Activated CD8-positive, alpha-beta memory T cell treated with anti-CD3 and anti-CD28 coated beads, Interleukin-2, amount 50 U/mL, for 1 hour (primary cell): ENCODE measurements around the gene MRPL16.
"Not testable (repeated sequence)": the region's sequence is repeated elsewhere in the genome, so short reads cannot be mapped to it uniquely, and the experiment has no call there.

Experiments used
- DNase-seq: peaks from one replicate; pipeline ENCODE4 v3.0.0-alpha.2; 2020; ENCODE audit errors: extremely low read depth

The MRPL16 gene

DNA sequence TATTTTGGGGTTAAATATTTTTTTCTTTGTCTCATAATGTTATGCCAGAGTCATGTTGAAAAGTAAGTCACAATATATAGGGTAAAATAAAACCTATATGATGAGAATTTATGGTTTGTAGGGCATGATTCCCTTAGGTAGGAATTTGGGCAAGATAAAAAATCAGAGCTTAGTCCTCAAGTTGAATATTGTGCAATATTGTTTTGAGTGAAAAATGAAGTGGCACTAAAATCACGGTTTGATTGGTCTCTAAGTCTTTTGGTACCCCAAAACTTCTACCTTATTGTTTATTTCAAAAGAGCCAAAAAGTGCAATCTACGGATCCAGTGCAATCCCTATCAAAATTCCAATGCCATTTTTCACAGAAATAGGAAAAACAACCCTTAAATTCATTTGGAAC is 1.6 kb upstream of the MRPL16 start:
- DNase-seq = no peak

GRCh38 chr11:59810911-59811259 is 307 bp upstream of the MRPL16 start:
- DNase-seq = no peak

GRCh38 chr11:59807047-59807610 is 3.4 kb downstream of the MRPL16 start:
- DNase-seq = no peak

GRCh38 chr11:59804061-59804460 is 6.5 kb downstream of the MRPL16 start:
- DNase-seq = no peak

GRCh38 chr11:59802639-59803176 is 7.9 kb downstream of the MRPL16 start:
- peak; percentile 10 for DNase-seq

DNA sequence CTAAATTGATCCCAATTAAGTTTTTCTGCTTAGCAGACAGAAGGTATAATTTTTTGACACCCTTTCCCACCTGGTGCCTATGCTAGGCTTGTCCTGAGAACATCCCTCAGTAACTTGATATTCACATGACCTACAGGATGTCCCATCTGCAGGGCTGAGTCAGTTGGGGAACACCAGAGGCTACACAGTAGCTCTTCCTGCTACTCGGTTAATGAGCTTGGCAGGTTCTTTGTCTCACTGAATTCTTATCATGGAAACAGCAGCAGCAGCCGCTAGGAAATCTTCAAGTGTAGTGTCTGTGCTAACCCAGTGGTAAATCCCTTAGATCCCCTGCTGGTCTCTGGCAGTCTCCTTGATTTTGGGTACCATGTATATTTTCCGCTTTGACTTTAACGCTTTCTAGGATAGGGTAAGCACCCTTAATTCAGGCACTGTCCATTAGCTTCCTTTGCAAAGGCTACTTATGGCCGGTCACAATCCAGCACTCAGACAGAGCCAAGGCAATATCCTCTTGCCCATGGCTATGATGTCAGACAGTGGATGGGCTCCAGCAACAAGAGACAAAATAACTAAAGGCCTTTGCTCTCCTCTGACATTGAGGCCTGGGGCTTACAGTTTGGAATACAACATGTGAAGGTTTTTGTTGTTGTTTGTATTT is 8.5 kb downstream of the MRPL16 start:
- DNase-seq = no peak

DNA sequence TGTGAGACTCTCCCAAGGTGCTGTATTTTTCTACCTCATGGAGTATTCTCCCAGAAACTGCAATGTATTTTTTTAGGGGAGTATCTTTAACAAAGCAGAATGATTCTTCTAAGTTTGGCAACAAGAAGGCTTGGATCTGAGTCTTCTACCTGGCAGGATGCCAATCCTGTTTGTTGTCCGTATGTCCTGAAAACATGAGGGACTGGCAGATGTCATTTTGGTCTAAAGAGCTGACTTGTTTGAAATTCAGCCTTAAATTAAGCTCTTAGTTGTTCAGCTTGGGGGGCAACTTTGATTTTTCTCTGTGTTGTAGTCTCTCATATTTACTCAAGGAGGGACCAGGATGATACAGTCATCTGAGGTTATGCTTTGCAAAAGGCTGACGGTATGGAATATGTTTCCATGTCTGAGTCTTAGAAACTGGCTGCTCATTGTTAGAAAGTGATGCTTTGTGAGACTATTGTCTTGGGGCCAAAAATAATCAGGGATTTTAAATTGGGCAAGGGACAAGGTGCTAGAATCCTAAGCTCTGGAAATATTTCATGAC is 9.3 kb downstream of the MRPL16 start:
- no peak for DNase-seq

DNA sequence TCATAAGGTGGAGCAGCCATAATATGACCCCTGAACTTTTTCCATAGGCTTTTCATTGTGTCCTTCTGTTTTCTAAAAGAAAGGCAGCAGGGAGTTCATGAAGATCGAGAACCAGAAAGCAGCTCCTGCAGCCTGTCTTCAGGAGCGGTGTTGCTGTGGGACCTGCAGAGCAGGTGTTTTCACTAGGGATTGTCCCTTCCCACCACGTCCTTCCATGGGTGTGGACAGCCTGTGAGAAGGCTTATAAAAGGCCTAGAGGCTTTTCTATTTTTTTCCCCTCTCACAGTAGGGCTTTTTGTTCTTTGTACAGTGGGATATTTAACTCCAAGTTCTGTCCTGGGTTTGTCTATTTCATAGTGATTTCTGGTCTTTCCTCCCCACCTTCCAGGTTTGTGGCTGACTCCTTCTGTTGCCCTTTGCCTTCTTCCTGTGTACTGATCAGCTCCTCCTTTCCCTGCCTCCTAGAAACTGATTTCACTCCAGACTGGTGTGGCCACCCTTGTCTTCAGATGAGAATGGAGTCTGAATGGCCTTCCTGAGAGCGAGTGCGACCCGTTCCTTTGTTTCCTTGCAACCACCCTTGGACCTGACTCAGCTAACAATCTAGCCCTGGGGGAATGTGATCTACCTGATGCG is 10.1 kb downstream of the MRPL16 start:
- no peak for DNase-seq

DNA sequence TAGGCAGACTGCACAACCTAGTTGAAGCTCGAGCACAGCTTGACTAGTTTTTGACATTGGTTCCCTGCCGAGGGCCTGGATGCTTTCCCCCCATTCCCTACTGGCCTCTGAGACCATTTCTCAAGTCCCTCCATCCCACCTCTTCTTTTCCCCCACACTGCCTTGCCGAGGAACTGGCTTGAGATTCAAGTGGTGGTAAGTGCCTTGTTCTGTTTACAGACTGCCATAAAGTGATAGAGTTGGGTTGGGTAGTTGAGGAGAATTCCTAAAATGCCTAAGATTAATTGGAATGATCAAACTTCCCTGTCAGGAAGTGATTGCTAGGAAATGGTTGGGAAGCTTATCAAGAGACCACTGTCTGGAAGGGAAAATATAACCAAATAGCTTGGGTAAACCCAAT is 16.2 kb downstream of the MRPL16 start:
- no peak for DNase-seq

GRCh38 chr11:59792507-59792906 is 18.1 kb downstream of the MRPL16 start:
- DNase-seq = no peak

GRCh38 chr11:59791639-59792038 is 18.9 kb downstream of the MRPL16 start:
- no peak for DNase-seq

- no peak for DNase-seq
Measured at GRCh38 chr11:59787816-59788215, 22.8 kb downstream of the MRPL16 start.

- no peak for DNase-seq
Measured at GRCh38 chr11:59787255-59787588, 23.4 kb downstream of the MRPL16 start.

- no peak for DNase-seq
Measured at GRCh38 chr11:59785818-59786217, 24.8 kb downstream of the MRPL16 start.

GRCh38 chr11:59784441-59784840 is 26.1 kb downstream of the MRPL16 start:
- not testable (repeated sequence) for DNase-seq

GRCh38 chr11:59783632-59784090 is 26.9 kb downstream of the MRPL16 start:
- no peak for DNase-seq

- no peak for DNase-seq
Measured at GRCh38 chr11:59782080-59782479, 28.5 kb downstream of the MRPL16 start.

DNA sequence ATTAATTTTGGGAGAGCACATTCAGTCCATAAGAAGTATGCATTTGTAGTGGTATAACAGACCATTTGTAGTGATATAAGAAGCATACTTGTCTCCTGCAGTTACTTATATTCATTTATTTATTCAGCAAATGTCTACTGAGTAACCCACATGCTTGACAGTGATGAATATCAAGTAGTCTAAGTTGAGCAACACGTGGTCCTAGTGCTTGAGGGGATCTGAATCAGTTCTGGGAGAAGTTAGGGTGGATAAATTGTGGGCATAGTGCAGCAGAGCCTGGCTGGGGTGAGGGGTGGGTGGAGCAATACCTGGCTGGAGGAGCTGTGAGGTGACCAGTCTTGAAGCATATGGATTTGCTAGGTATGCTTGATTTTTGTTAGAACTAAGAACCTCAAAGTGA is 31.1 kb downstream of the MRPL16 start:
- DNase-seq = no peak

DNA sequence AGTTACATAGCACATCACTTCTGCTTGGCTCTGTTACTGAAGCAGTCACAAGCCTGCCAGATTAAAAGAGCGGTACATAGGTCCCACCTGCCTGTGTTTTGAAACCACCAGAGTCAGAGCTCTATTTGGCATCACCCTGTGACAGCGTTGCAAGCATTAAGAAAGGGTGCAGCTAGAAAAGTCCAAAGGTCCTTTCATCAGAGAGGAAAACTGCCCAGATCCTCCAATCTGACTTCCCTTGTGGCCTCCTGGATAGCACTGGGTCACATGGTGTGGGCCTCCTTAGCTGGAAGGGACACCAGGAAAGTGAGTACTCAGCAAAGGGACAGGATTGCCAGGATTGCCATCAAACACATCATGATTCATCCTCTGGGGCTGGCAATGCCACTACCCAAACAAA is 32.5 kb downstream of the MRPL16 start:
- DNase-seq = no peak

DNA sequence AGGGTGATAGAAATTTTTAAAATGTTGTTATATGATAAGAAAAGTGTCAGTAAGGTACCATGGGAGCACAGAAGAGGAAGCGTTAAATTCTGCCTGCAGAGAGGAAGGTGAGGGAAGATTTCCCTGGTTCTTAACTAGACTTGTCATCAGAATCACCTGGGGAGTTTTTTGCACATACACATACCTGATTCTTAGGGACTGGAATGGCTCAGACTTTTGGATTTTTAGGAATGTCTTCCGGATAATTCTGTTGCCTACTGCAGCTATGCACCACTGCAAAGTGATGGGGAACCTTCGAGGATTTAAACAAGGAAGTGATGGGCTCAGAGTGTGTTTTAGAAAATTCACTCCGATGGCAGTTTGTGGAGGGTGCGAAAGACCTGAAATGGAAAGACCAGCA is 33.5 kb downstream of the MRPL16 start:
- no peak for DNase-seq

DNA sequence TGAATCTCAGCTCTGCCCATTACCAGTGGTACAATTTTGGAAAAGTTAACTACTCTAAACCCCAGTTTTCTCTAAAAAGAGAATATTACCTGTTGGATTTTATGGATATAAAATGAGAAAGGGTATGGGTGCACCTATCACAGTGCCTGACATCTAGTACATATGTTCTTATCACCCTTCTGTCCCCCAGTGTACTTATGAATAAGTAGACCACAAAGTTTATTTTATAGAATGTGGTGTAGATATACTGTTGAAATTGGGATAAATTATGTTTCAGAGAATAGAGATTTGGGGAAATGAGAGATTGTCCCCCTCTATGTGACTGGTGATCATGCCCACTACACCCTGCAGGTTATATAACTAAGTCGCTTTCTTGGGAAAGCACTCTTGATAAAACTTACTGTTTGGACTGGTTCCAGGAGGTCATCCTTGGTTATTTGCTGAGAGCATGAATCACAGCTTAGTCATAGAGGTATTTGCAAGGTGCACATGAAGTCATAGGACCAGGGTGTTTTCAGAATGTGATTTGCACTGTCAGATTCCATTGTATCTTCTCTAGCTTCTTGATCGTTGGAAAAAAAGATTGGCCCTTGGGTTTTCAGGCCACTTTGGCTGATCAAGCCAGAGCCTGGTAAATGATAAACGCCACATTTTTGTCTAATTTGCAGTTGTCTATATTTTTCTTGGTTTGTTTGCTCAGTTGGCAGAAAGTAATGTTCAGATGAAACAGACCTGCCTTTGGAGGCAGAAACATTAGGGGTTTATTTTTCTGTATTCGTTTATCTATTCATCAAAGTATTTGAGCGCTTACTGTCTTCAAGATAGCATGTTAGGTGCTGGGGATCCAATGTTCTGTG is 34.1 kb downstream of the MRPL16 start:
- DNase-seq = no peak

GRCh38 chr11:59773083-59773440 is 37.5 kb downstream of the MRPL16 start:
- DNase-seq = no peak
